GM15510 (cell line): Measurements from ENCODE around the gene TTLL12.

ENCODE experiments used
- POLR2A ChIP-seq: IDR thresholded peaks from 3 replicates; pipeline ENCODE4 v1.6.1; 2011; ENCODE audit warnings: borderline replicate concordance; ENCODE audit not compliant: insufficient read length; ENCODE audit errors: extremely low read depth

The TTLL12 gene

DNA sequence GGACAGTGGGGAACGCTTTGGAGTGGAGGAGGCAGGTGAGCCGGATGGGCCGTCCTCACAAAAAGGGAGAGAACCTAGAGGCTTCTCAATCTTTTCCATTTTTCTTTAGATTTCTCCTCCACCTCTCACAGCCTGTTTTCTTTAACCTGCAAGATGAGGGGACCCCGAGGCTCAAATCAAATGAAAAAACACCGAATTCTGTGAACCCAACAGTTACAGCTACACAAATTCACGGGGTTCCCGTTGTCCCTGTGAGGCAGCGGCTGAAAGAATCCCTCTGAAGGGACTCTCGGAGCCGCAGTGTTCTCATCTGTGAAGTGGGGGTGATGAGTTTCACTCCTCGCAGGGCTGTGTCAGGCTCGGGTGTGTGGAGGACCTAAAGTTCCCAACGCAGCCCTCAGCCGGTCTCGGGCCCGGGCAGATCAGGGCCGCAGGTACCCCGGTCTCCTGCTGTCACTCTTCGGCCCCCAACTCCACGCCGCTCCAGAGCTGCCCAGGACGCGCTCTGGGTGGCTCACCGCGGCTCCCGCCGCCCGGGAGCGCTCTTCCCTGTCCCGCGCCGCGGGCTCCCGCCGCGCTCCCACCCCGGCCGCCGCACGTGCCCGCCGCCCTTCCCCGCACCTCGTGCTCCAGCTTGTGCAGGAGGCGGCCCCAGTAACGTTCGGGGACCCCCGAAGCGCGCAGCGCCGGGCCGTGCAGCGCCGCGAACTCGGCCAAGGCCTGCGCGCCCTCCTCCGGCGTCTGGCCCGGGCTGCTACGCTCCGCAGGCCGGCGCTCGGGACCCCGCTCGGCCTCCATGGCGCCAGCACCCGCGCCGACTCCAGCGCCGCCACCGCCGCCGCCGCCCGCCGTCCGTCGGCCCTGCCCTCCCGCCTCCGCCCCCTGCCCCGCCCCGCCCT lies at the start of gene TTLL12:
TSS of gene TTLL12 (minus strand) at position 863 of the 899 bp plus-strand sequence. CDS start at position 798, 65 bp downstream.
- peak; percentile 84 for TF ChIP-seq POLR2A

DNA sequence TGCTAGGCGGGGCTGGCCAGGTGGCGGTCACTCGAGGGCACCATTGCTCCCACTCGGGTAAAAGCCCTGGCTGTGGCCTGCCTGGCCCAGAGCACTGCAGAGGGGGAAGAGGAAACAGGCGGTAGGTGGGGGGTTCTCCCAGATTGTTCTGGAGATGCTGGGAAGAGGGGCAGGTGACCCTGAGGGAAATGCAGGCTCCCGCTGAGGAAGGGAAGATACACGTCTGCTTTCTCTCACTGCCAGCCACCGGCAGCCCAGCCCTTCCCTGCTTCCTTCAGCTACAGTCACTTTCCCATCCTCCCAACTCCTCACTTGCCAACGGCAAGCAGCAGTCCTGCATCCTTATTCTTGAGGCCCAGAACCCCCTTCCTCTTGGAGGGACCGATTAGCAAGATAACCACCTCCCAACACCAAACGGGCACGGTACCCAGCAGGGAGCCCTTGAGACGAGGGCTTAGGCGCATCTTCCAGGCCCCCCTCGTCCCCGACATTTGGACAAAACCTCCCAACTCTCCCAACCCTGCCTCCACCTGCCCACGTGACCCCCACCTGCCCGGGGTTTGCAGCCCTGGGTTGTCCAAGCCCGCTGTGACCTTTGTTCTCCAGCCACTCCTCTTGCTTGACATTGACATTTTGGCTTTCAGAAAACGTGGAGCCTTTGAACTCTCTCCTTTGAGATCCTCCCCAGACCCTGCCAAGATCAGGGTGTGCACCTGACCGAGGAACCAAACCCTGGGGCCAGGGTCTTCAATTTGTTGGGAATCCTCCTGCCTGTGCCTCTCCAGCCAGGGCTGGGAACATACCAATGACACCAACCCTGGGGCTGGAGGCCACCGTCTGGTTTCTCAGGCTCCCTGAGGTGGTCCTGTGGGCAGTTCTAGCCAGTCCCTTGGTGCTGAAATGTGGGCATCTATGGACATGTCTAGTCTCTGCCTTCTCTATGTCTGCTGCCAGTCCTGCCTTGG lies 48.8 kb upstream of the TTLL12 start:
- no peak for TF ChIP-seq POLR2A

DNA sequence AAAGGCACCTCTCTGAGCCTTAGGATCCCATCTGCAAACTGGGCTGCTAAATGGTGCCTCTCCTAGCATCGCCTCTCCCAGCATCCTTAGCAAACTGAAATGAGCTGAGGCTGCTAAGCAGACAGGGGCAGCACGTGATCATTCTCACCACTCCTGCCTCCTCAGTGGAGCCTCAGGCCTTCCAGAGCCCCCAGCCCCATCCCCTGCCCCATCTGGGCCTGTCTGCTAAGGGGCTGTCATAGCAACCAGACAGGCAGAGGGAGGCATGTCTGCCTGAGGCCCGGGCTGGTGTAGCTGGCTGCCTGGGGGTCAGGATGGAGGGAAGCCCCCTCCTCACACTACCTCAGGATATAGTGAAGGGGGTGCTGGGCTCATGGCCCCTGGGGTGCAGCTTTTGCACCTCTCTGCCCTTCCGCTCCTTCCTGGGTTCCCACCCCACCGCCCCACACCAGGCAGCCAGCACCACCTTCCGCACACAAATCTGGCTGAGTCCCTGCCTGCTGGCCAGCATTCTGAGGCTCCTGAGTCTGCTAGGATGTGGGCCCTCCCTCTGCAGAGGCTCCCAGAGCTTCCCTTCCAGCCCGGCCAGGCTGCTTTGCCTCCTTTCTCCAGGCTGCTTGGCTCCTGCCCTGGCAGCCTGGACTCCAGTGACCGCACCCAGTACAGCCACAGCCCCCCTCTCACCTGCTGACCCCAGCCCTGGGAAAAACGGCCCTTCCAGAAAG lies 47.5 kb upstream of the TTLL12 start:
- TF ChIP-seq POLR2A: no peak

DNA sequence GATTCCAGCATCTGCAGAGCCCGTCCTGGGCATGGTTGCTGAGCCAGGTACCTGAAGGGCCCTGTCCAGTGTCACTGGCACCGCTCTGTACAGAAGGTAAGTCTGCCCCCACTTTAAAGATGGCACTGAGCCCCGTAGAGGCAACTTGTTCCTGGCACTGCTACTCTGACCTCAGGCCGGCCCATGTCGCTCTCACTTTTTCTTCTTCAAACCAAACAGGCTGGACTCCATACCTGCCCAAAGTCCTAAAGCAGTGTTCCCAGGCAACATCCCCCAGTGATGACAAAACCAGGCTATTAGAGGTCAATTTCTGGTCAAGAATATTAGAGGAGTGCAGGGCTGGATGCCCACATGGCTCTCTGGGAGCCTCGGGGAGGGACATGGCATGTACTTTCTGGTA lies 46.6 kb upstream of the TTLL12 start:
- TF ChIP-seq POLR2A: no peak

DNA sequence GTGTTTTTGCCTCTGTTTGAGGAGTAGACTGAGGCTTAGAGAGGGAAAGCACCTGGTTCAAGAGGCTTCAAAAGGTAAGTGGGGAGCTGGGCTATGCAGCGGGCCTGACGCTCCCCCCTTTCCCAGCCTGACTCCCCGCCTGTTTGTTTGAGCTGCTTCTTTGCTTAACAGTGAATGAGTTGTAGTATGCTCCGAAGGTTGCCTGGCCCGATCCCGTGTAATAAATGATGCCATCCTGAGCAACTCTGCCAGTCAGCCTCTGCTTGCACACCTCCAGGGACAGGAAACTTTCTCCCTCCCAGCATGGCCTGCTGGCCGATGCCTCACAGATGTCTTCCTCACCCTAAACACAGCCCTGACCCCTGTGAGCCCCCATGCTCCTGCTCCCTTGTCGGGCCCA lies 45.5 kb upstream of the TTLL12 start:
- no peak for TF ChIP-seq POLR2A

- no peak for TF ChIP-seq POLR2A
Measured at GRCh38 chr22:43231724-43232034, 44.7 kb upstream of the TTLL12 start.

DNA sequence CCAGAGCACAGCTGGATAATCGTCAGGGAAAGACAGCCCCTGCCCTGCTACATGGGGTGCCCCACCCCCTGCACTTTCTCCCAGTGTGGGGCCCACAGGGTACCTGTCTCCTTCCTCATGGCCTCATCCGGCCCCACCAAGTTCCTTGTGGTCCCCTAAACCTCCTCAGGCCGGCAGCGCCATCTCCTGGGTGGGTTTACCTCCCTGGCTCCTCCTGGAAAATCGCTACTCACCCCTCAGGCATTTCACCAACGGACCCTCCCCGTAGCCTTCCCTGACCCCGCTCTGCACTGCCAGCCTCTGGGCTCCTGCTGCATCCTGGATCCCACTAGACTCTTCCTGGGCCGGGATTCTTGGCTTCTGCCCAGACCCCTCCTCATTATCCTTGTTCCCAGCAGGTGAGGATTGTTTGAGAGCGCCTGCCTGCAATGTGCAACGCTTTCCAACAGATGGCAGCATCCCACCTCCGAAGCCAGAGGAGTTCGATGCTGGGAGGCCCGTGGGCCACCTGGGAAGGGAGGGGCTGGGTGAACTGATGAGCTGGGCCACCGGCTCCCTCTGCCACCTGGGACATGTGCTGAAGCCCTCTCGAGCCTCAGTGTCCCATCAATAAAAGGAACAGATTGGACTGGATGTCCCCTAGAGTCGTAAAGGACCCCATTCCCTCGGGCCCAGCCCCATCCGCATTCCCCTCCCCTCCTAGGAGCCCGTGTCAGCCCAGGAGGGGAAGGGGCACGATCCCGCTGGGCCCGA lies 44.2 kb upstream of the TTLL12 start:
- no peak for TF ChIP-seq POLR2A

GRCh38 chr22:43230571-43230970 lies 43.6 kb upstream of the TTLL12 start:
- no peak for TF ChIP-seq POLR2A

DNA sequence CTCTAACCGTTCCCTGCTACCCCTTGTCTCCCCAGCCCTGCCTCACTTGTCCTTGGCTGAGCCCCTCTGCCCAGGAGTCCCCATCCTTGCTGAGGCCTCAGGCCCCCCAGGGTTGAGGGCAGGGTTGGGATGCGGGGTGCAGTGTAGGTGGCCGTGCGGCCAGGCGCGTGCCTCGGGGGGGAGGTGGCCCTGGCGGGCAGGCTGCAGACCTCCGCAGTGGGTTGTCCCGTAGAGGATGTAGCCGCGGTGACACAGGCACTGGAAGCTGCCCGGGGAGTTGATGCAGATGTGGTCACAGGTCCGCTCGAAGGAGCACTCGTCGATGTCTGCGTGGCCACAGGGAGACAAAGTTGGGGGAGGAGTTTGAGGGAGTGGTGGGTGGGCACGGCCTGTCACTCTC lies 41.9 kb upstream of the TTLL12 start:
- TF ChIP-seq POLR2A: no peak

- no peak for TF ChIP-seq POLR2A
Measured at GRCh38 chr22:43228330-43228729, 41.4 kb upstream of the TTLL12 start.

GRCh38 chr22:43227239-43227630 lies 40.3 kb upstream of the TTLL12 start:
- TF ChIP-seq POLR2A: no peak

DNA sequence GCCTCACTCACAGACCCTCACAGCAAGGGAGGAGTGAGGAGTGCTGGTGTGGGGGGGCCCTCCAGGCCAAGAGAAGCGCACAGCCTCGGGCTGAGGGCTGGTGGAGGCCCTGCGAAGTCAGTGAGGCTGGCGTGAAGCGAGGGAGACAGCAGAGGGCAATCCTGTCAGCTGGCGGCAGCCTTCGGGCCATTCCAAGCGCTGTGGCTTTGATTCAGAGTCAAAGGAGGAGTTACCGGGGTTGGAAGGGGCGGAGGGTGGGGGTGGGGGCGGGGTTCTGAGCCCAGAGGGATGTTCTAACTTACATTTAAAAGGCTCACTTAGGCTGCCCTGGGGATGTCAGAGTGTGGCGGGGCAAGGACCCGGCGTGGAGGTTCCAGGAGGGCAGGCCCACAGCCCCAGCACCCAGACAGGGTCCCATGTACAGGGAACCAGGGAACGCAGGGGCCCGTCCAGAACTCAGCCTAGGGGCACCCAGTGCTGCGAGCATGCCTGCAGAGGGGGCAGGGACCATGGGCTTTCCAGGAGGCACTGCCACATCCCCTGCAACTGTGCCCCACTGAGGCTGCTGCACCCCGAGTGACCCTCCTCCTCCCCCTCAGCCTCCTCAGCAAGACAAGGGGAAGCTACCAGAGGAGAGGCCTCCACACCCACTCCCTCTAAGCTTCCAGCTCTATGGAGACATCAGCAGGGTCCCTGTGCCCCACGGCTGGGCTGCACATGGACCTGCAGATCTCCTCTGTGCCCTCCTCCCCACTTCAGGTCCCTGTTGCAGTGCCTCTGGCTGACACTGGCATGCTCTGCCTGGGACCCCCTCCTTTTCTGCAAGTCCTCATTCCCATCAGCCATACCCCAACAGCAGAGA lies 39.7 kb upstream of the TTLL12 start:
- no peak for TF ChIP-seq POLR2A

DNA sequence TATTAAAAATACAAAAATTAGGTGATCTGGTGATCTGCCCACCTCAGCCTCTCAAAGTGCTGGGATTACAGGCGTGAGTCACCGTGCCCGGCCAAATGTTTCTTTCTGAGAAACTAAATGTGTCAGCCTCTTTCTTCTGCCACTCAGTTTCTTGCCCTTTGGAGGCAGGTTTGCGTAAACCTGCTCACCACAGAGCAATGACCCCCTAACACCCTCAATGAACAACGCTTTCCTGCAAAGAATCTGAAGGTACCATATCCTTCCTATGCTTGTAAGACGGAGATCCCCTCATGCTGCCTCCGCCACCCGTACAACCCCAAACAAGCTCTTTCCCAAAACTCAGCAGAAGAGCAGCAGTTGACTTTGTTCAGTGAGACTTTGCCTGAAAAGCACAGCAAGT lies 38.7 kb upstream of the TTLL12 start:
- TF ChIP-seq POLR2A: no peak

GRCh38 chr22:43222987-43223386 lies 36.1 kb upstream of the TTLL12 start:
- TF ChIP-seq POLR2A: no peak

- TF ChIP-seq POLR2A: no peak
Measured at GRCh38 chr22:43222262-43222661, 35.3 kb upstream of the TTLL12 start.
